SK-N-SH treated with all-trans-retinoic acid at 6 μM for 48 hours (cell line): ENCODE measurements around the gene NTN1.

Experiments used
- ARNTL ChIP-seq: fragments of 450-650 bp; formaldehyde crosslinking; IDR thresholded peaks from 2 replicates; pipeline ENCODE4 v1.5.0; 2020; ENCODE audit warnings: low read depth, mild to moderate bottlenecking, moderate library complexity, borderline replicate concordance
- POU6F1 ChIP-seq: fragments of 250-450 bp; sonication (Bioruptor Pico); IDR thresholded peaks from 2 replicates; pipeline ENCODE4 v1.8.0; 2021; ENCODE audit warnings: low read depth, mild to moderate bottlenecking, moderate library complexity, borderline replicate concordance
- PPARA ChIP-seq: fragments of 250-450 bp; sonication (Bioruptor Pico); IDR thresholded peaks from 2 replicates; pipeline ENCODE4 v1.5.0; 2020; ENCODE audit warnings: mild to moderate bottlenecking, borderline replicate concordance
- ZFP3 ChIP-seq: fragments of 250-450 bp; sonication (Bioruptor Pico); IDR thresholded peaks from 2 replicates; pipeline ENCODE4 v1.5.0; 2020; ENCODE audit warnings: mild to moderate bottlenecking, moderate library complexity
- ZNF565 ChIP-seq: fragments of 450-650 bp; formaldehyde crosslinking; conservative IDR thresholded peaks from 2 replicates; pipeline ENCODE4 v1.5.0; 2020; ENCODE audit warnings: low read depth, mild to moderate bottlenecking, moderate library complexity
- TF ChIP-seq, protein P1 (sequence below): fragments of 250-450 bp; sonication (Bioruptor Pico); IDR thresholded peaks from 2 replicates; pipeline ENCODE4 v1.8.0; 2020; ENCODE audit warnings: mild to moderate bottlenecking, moderate library complexity, borderline replicate concordance

DNA sequence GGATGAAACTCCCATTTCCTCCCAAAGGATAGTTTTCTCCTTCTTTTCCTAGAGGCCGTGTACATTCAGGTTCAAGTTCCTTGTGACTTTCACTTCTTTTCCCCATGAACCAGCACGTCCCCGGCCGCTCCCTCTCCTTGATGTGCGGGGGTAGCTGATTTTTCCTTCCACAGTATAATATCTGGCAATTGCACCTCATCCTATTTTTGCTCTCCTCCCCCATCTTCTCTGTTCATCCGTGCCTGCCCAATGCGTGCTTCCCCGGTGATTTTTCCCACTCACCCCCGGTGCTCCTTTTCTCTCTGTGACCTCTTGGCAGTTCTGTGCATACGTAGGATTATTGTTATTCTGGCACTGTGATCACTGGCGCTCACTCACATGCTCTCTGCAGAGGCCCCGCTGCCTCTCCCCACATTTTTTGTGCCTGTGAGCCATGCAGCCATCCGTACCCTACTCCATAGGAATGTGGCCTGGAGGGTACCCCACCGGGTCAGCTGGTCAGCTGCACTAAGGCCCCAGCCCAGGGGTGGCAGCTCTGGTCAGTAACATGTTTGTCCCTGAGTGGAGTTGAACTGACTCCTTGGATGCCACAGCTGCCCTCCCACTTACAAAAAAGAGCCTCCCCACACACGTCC, 100.0 kb downstream of the NTN1 start:
- TF ChIP-seq, protein P1, sequence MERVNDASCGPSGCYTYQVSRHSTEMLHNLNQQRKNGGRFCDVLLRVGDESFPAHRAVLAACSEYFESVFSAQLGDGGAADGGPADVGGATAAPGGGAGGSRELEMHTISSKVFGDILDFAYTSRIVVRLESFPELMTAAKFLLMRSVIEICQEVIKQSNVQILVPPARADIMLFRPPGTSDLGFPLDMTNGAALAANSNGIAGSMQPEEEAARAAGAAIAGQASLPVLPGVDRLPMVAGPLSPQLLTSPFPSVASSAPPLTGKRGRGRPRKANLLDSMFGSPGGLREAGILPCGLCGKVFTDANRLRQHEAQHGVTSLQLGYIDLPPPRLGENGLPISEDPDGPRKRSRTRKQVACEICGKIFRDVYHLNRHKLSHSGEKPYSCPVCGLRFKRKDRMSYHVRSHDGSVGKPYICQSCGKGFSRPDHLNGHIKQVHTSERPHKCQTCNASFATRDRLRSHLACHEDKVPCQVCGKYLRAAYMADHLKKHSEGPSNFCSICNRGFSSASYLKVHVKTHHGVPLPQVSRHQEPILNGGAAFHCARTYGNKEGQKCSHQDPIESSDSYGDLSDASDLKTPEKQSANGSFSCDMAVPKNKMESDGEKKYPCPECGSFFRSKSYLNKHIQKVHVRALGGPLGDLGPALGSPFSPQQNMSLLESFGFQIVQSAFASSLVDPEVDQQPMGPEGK: no peak
- no peak for TF ChIP-seq ARNTL (CRISPR knock-in tag)
- TF ChIP-seq PPARA (CRISPR knock-in tag): no peak
- no peak for TF ChIP-seq ZFP3 (CRISPR knock-in tag)
- TF ChIP-seq ZNF565: no peak
- TF ChIP-seq POU6F1: no peak
